Dendritic cell treated with granulocyte-macrophage colony-stimulating factor and Interleukin-4, amounts not matched to agents 40 ng/mL and 50 ng/mL, for 4 days (primary cell): ENCODE results near the gene STEEP1.

Source experiments
- H3K27ac Mint-ChIP-seq: one replicate; pipeline ENCODE4 v1.8.0; 2022; ENCODE audit warnings: mild to moderate bottlenecking, mixed read lengths
- H3K27me3 Mint-ChIP-seq: one replicate; pipeline ENCODE4 v1.8.0; 2022; ENCODE audit warnings: mild to moderate bottlenecking, mixed read lengths
- H3K36me3 Mint-ChIP-seq: one replicate; pipeline ENCODE4 v1.8.0; 2022; ENCODE audit warnings: low read depth, mixed read lengths
- H3K4me1 Mint-ChIP-seq: one replicate; pipeline ENCODE4 v1.8.0; 2022; ENCODE audit warnings: low read depth, mixed read lengths
- H3K4me3 Mint-ChIP-seq: one replicate; pipeline ENCODE4 v1.8.0; 2022; ENCODE audit warnings: mild to moderate bottlenecking, moderate library complexity, mixed read lengths
- H3K9me3 Mint-ChIP-seq: one replicate; pipeline ENCODE4 v1.8.0; 2022; ENCODE audit warnings: mixed read lengths
- intact Hi-C: fragments of 100-400 bp; cut with micrococcal nuclease; formaldehyde crosslinking; loops from one replicate; pipeline ENCODE4 v1.15.0; 2022

Gene STEEP1

GRCh38 chrX:119573840-119574393 lies 8.7 kb upstream of the STEEP1 start:
- Mint-ChIP-seq H3K27ac (peak overlapping the region; percentile 98), H3K4me1 (peaks cover 10% of the 10 kb centered on the region), H3K36me3 (peaks cover 15% of the 10 kb centered on the region), H3K4me3 (peak overlapping the region; percentile 95), H3K9me3 (no peaks in the 10 kb centered on the region), H3K27me3 (no peaks in the 10 kb centered on the region)
- intact Hi-C loops = loop anchor here (1.0 to 10.0 kb wide), 2 partner anchors 8 to 49 kb away; no protein-coding TSS in a partner anchor

GRCh38 chrX:119573222-119573621 lies 8.0 kb upstream of the STEEP1 start:
- Mint-ChIP-seq H3K36me3 (peaks cover 15% of the 10 kb centered on the region), H3K4me1 (peaks cover 10% of the 10 kb centered on the region), H3K27me3 (no peaks in the 10 kb centered on the region), H3K27ac (peak overlapping the region; percentile 98), H3K4me3 (peak overlapping the region; percentile 95), H3K9me3 (no peaks in the 10 kb centered on the region)
- intact Hi-C loops = loop anchor here (10.0 kb wide), 1 partner anchor 48 kb away; no protein-coding TSS in a partner anchor

- no peak overlapping the region for H3K4me3 Mint-ChIP-seq
- H3K36me3 Mint-ChIP-seq = peaks cover 15% of the 10 kb centered on the region
- no peak overlapping the region for H3K27ac Mint-ChIP-seq
- intact Hi-C loops = loop anchor here (10.0 kb wide), 1 partner anchor 46 kb away; no protein-coding TSS in a partner anchor
- H3K27me3 Mint-ChIP-seq = no peaks in the 10 kb centered on the region
- H3K9me3 Mint-ChIP-seq = no peaks in the 10 kb centered on the region
- H3K4me1 Mint-ChIP-seq = peaks cover 10% of the 10 kb centered on the region
These were observed 5.2 kb upstream of the STEEP1 start for GRCh38 chrX:119570351-119570835.

- H3K27ac Mint-ChIP-seq = no peak overlapping the region
- H3K27me3 Mint-ChIP-seq = no peaks in the 10 kb centered on the region
- intact Hi-C loops = no loop called here
These were observed 12.7 kb downstream of the STEEP1 start for GRCh38 chrX:119552508-119552907.

GRCh38 chrX:119549327-119550016 lies 15.7 kb downstream of the STEEP1 start:
- no peak overlapping the region for H3K27ac Mint-ChIP-seq
- intact Hi-C loops = no loop called here
- H3K36me3 Mint-ChIP-seq = no peaks in the 10 kb centered on the region
- H3K27me3 Mint-ChIP-seq = no peaks in the 10 kb centered on the region
- H3K9me3 Mint-ChIP-seq = no peaks in the 10 kb centered on the region
- no peak overlapping the region for H3K4me3 Mint-ChIP-seq
- peaks cover 10% of the 10 kb centered on the region for H3K4me1 Mint-ChIP-seq

More at GRCh38 chrX:119552508-119552907, 12.7 kb downstream of the STEEP1 start:
- no peaks in the 10 kb centered on the region for H3K9me3 Mint-ChIP-seq
- peaks cover 23% of the 10 kb centered on the region for H3K36me3 Mint-ChIP-seq
- no peak overlapping the region for H3K4me3 Mint-ChIP-seq
- peaks cover 5% of the 10 kb centered on the region for H3K4me1 Mint-ChIP-seq

GRCh38 chrX:119541188-119541587 lies 24.0 kb downstream of the STEEP1 start:
- Mint-ChIP-seq H3K4me3 (no peak overlapping the region), H3K4me1 (peaks cover 5% of the 10 kb centered on the region), H3K27me3 (no peaks in the 10 kb centered on the region), H3K27ac (no peak overlapping the region), H3K9me3 (no peaks in the 10 kb centered on the region), H3K36me3 (peaks cover 43% of the 10 kb centered on the region)
- intact Hi-C loops = no loop called here

GRCh38 chrX:119539872-119540271 lies 25.3 kb downstream of the STEEP1 start:
- no peaks in the 10 kb centered on the region for H3K9me3 Mint-ChIP-seq
- no peaks in the 10 kb centered on the region for H3K27me3 Mint-ChIP-seq
- intact Hi-C loops = no loop called here
- H3K4me1 Mint-ChIP-seq = peaks cover 5% of the 10 kb centered on the region
- peaks cover 52% of the 10 kb centered on the region for H3K36me3 Mint-ChIP-seq
- no peak overlapping the region for H3K27ac Mint-ChIP-seq
- no peak overlapping the region for H3K4me3 Mint-ChIP-seq

- H3K4me3 Mint-ChIP-seq = no peak overlapping the region
- H3K27ac Mint-ChIP-seq = no peak overlapping the region
- H3K4me1 Mint-ChIP-seq = peaks cover 4% of the 10 kb centered on the region
- H3K9me3 Mint-ChIP-seq = no peaks in the 10 kb centered on the region
- peaks cover 50% of the 10 kb centered on the region for H3K36me3 Mint-ChIP-seq
- intact Hi-C loops = no loop called here
- no peaks in the 10 kb centered on the region for H3K27me3 Mint-ChIP-seq
These were observed 27.7 kb downstream of the STEEP1 start for GRCh38 chrX:119537487-119537886.

GRCh38 chrX:119529345-119530276 lies 35.6 kb downstream of the STEEP1 start:
- H3K27ac Mint-ChIP-seq = peak overlapping the region; percentile 78
- H3K36me3 Mint-ChIP-seq = peaks cover 11% of the 10 kb centered on the region
- peak overlapping the region; percentile 51 for H3K4me3 Mint-ChIP-seq
- H3K4me1 Mint-ChIP-seq = peaks cover 35% of the 10 kb centered on the region
- no peaks in the 10 kb centered on the region for H3K9me3 Mint-ChIP-seq
- intact Hi-C loops = loop anchor here (10.0 kb wide), 1 partner anchor 45 kb away; the partner anchor contains the start of gene UBE2A
- no peaks in the 10 kb centered on the region for H3K27me3 Mint-ChIP-seq

GRCh38 chrX:119523664-119524184 lies 41.5 kb downstream of the STEEP1 start:
- intact Hi-C loops = loop anchor here (10.0 kb wide), 1 partner anchor 51 kb away; the partner anchor contains the start of gene UBE2A
- H3K27ac Mint-ChIP-seq = no peak overlapping the region
- no peaks in the 10 kb centered on the region for H3K27me3 Mint-ChIP-seq
- no peaks in the 10 kb centered on the region for H3K9me3 Mint-ChIP-seq
- no peak overlapping the region for H3K4me3 Mint-ChIP-seq
- H3K36me3 Mint-ChIP-seq = no peaks in the 10 kb centered on the region
- H3K4me1 Mint-ChIP-seq = peaks cover 6% of the 10 kb centered on the region

- H3K27me3 Mint-ChIP-seq = no peaks in the 10 kb centered on the region
- no peak overlapping the region for H3K27ac Mint-ChIP-seq
- H3K9me3 Mint-ChIP-seq = no peaks in the 10 kb centered on the region
- no peaks in the 10 kb centered on the region for H3K36me3 Mint-ChIP-seq
- peaks cover 4% of the 10 kb centered on the region for H3K4me1 Mint-ChIP-seq
- intact Hi-C loops = loop anchor here (10.0 kb wide), 1 partner anchor 54 kb away; the partner anchor contains the start of gene UBE2A
- H3K4me3 Mint-ChIP-seq = no peak overlapping the region
These were observed 44.0 kb downstream of the STEEP1 start for GRCh38 chrX:119521246-119521645.

- no peak overlapping the region for H3K4me3 Mint-ChIP-seq
- H3K27me3 Mint-ChIP-seq = no peaks in the 10 kb centered on the region
- peaks cover 5% of the 10 kb centered on the region for H3K4me1 Mint-ChIP-seq
- H3K9me3 Mint-ChIP-seq = no peaks in the 10 kb centered on the region
- H3K36me3 Mint-ChIP-seq = no peaks in the 10 kb centered on the region
- intact Hi-C loops = loop anchor here (5.0 to 10.0 kb wide), 2 partner anchors 79 to 216 kb away; no protein-coding TSS in a partner anchor
- H3K27ac Mint-ChIP-seq = no peak overlapping the region
These were observed 46.8 kb downstream of the STEEP1 start for GRCh38 chrX:119518371-119518770.

- Mint-ChIP-seq H3K27ac (no peak overlapping the region), H3K9me3 (no peaks in the 10 kb centered on the region), H3K36me3 (no peaks in the 10 kb centered on the region), H3K4me3 (no peak overlapping the region), H3K4me1 (peaks cover 5% of the 10 kb centered on the region), H3K27me3 (no peaks in the 10 kb centered on the region)
- intact Hi-C loops = loop anchor here (5.0 to 10.0 kb wide), 2 partner anchors 81 to 219 kb away; no protein-coding TSS in a partner anchor
These were observed 49.0 kb downstream of the STEEP1 start for GRCh38 chrX:119516157-119516702.
